Measurements from ENCODE around the gene BRINP1.

GRCh38 chr9:119400606-119401005, 31.4 kb upstream of the BRINP1 start:
- TF ChIP-seq, protein P1, sequence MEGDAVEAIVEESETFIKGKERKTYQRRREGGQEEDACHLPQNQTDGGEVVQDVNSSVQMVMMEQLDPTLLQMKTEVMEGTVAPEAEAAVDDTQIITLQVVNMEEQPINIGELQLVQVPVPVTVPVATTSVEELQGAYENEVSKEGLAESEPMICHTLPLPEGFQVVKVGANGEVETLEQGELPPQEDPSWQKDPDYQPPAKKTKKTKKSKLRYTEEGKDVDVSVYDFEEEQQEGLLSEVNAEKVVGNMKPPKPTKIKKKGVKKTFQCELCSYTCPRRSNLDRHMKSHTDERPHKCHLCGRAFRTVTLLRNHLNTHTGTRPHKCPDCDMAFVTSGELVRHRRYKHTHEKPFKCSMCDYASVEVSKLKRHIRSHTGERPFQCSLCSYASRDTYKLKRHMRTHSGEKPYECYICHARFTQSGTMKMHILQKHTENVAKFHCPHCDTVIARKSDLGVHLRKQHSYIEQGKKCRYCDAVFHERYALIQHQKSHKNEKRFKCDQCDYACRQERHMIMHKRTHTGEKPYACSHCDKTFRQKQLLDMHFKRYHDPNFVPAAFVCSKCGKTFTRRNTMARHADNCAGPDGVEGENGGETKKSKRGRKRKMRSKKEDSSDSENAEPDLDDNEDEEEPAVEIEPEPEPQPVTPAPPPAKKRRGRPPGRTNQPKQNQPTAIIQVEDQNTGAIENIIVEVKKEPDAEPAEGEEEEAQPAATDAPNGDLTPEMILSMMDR (IDR thresholded peaks at IDR 0.05): no peak
- no peak for TF ChIP-seq POLR2A (IDR thresholded peaks at IDR 0.05)
